ENCODE measurements around the gene LONRF3. TPM values are rescaled to one million over a fixed set of nuclear protein-coding genes. Genes with fewer than 3 reads are reported as not detected.

The LONRF3 gene
- total RNA-seq, 1 experiment from 2014 or later = 13.1 TPM

GRCh38 chrX:118980761-118981160 is 6.3 kb downstream of the LONRF3 start:
- ChIA-PET CTCF (no interaction called here), POLR2A (no interaction called here)
- H3K9me3 ChIP-seq (ENCODE audit: control insufficient read depth, insufficient read depth, low read depth, low read length) = no peaks in the 10 kb centered on the region
- H3K27me3 ChIP-seq (ENCODE audit: control insufficient read depth, insufficient read depth, low read length) = no peaks in the 10 kb centered on the region
- peaks cover 3% of the 10 kb centered on the region; the same call in 1 of the 2 replicates for H3K4me1 ChIP-seq (ENCODE audit: control insufficient read depth, insufficient read depth, low read length)
- no peak overlapping the region for H3K27ac ChIP-seq (ENCODE audit: low read length)
- no peak for TF ChIP-seq TCF7L2 (IDR thresholded peaks at IDR 0.05; ENCODE audit: low read depth, low read length)
- no peak for TF ChIP-seq CTCF (IDR thresholded peaks at IDR 0.05)
- TF ChIP-seq SIN3A (IDR thresholded peaks at IDR 0.05; ENCODE audit: borderline replicate concordance, insufficient read depth, low read depth, low read length) = no peak
- TF ChIP-seq REST (IDR thresholded peaks at IDR 0.05; ENCODE audit: insufficient read depth in 1 of 2, low read depth in 2 of 2, low read length in 1 of 2) = no peak
- no peak for TF ChIP-seq POLR2AphosphoS5 (IDR thresholded peaks at IDR 0.05; ENCODE audit: low read depth, low read length)
- no peaks in the 10 kb centered on the region for H3K36me3 ChIP-seq (ENCODE audit: control insufficient read depth, insufficient read depth, low read length)
- intact Hi-C loops (cut with micrococcal nuclease; ENCODE audit: unreplicated experiment) (no loop called here), in situ Hi-C loops (cut with HindIII; ENCODE audit: low pct_unique_long_range_greater_than_20kb, low sequenced_read_pairs) (no loop called here)
- H3K4me3 ChIP-seq (ENCODE audit: low read depth in 2 of 2, low read length in 2 of 2) = no peak overlapping the region
- no peak for ATAC-seq
- no TSS peak for BruUV-seq (replicated peaks)
- DNase-seq (ENCODE audit: low read depth, low spot score) = no peak

GRCh38 chrX:118983513-118983912 is 9.1 kb downstream of the LONRF3 start:
- H3K9me3 ChIP-seq (ENCODE audit: control insufficient read depth, insufficient read depth, low read depth, low read length) = no peaks in the 10 kb centered on the region
- CTCF ChIA-PET = interaction anchor here (0.6 kb wide), 1 partner anchor 211 kb away, joined by 3 read pairs; no protein-coding TSS in a partner anchor
- in situ Hi-C loops (cut with HindIII; ENCODE audit: low pct_unique_long_range_greater_than_20kb, low sequenced_read_pairs) (no loop called here), intact Hi-C loops (cut with micrococcal nuclease; ENCODE audit: unreplicated experiment) (no loop called here)
- no peak overlapping the region for H3K27ac ChIP-seq (ENCODE audit: low read length)
- ATAC-seq (no peak), DNase-seq (ENCODE audit: low read depth, low spot score) (no peak)
- H3K4me1 ChIP-seq (ENCODE audit: control insufficient read depth, insufficient read depth, low read length) = no peaks in the 10 kb centered on the region
- H3K36me3 ChIP-seq (ENCODE audit: control insufficient read depth, insufficient read depth, low read length) = no peaks in the 10 kb centered on the region
- TF ChIP-seq CTCF (IDR thresholded peaks at IDR 0.05) (no peak), REST (IDR thresholded peaks at IDR 0.05; ENCODE audit: insufficient read depth in 1 of 2, low read depth in 2 of 2, low read length in 1 of 2) (no peak), POLR2AphosphoS5 (IDR thresholded peaks at IDR 0.05; ENCODE audit: low read depth, low read length) (no peak), SIN3A (IDR thresholded peaks at IDR 0.05; ENCODE audit: borderline replicate concordance, insufficient read depth, low read depth, low read length) (no peak), TCF7L2 (IDR thresholded peaks at IDR 0.05; ENCODE audit: low read depth, low read length) (no peak)
- POLR2A ChIA-PET = interaction anchor here (0.6 kb wide), 1 partner anchor 17 kb away, joined by 3 read pairs; no protein-coding TSS in a partner anchor
- H3K4me3 ChIP-seq (ENCODE audit: low read depth in 2 of 2, low read length in 2 of 2) = no peak overlapping the region
- no peaks in the 10 kb centered on the region for H3K27me3 ChIP-seq (ENCODE audit: control insufficient read depth, insufficient read depth, low read length)
- BruUV-seq (replicated peaks) = no TSS peak
